HCT116 (cell line): ENCODE measurements around the gene MAP3K5.

Experiments used
- EZH2 ChIP-seq: fragments of 200-600 bp; sonication (generic); IDR thresholded peaks from 2 replicates; pipeline ENCODE4 v1.6.1; 2017; ENCODE audit warnings: antibody characterized with exemption, mixed run types
- POLR2A ChIP-seq: IDR thresholded peaks from 2 replicates; pipeline ENCODE4 v1.7.0; 2011; ENCODE audit warnings: borderline replicate concordance; ENCODE audit not compliant: insufficient read depth, insufficient read length; ENCODE audit errors: extremely low read depth
- TF ChIP-seq, protein P1 (sequence below), 3 experiments: fragments of 200-600 bp in 1 of 3; sonication (generic) in 1 of 3; IDR thresholded peaks in 2 of 3; conservative IDR thresholded peaks in 1 of 3; 2 replicates each; pipeline ENCODE4 v1.5.1; 2012 to 2017; ENCODE audit warnings: low read depth in 2 of 3, low read length in 2 of 3, antibody characterized with exemption in 1 of 3, borderline replicate concordance in 1 of 3, control low read depth in 1 of 3, mild to moderate bottlenecking in 1 of 3, mixed read lengths in 1 of 3, mixed run types in 1 of 3, moderate library complexity in 1 of 3; ENCODE audit not compliant: insufficient read depth in 1 of 3
- TF ChIP-seq, protein P2 (sequence below): IDR thresholded peaks from 2 replicates; pipeline ENCODE4 v1.6.1; 2012; ENCODE audit warnings: low read depth

- TF ChIP-seq, protein P1, sequence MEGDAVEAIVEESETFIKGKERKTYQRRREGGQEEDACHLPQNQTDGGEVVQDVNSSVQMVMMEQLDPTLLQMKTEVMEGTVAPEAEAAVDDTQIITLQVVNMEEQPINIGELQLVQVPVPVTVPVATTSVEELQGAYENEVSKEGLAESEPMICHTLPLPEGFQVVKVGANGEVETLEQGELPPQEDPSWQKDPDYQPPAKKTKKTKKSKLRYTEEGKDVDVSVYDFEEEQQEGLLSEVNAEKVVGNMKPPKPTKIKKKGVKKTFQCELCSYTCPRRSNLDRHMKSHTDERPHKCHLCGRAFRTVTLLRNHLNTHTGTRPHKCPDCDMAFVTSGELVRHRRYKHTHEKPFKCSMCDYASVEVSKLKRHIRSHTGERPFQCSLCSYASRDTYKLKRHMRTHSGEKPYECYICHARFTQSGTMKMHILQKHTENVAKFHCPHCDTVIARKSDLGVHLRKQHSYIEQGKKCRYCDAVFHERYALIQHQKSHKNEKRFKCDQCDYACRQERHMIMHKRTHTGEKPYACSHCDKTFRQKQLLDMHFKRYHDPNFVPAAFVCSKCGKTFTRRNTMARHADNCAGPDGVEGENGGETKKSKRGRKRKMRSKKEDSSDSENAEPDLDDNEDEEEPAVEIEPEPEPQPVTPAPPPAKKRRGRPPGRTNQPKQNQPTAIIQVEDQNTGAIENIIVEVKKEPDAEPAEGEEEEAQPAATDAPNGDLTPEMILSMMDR (IDR thresholded peaks at IDR 0.05 in 2 of 3, conservative IDR thresholded peaks at IDR 0.05 in 1 of 3; ENCODE audit: borderline replicate concordance in 1 of 3, insufficient read depth in 1 of 3, low read depth in 2 of 3, low read length in 2 of 3) = no peak
- TF ChIP-seq EZH2 (no peak), POLR2A (no peak)
- TF ChIP-seq, protein P2, sequence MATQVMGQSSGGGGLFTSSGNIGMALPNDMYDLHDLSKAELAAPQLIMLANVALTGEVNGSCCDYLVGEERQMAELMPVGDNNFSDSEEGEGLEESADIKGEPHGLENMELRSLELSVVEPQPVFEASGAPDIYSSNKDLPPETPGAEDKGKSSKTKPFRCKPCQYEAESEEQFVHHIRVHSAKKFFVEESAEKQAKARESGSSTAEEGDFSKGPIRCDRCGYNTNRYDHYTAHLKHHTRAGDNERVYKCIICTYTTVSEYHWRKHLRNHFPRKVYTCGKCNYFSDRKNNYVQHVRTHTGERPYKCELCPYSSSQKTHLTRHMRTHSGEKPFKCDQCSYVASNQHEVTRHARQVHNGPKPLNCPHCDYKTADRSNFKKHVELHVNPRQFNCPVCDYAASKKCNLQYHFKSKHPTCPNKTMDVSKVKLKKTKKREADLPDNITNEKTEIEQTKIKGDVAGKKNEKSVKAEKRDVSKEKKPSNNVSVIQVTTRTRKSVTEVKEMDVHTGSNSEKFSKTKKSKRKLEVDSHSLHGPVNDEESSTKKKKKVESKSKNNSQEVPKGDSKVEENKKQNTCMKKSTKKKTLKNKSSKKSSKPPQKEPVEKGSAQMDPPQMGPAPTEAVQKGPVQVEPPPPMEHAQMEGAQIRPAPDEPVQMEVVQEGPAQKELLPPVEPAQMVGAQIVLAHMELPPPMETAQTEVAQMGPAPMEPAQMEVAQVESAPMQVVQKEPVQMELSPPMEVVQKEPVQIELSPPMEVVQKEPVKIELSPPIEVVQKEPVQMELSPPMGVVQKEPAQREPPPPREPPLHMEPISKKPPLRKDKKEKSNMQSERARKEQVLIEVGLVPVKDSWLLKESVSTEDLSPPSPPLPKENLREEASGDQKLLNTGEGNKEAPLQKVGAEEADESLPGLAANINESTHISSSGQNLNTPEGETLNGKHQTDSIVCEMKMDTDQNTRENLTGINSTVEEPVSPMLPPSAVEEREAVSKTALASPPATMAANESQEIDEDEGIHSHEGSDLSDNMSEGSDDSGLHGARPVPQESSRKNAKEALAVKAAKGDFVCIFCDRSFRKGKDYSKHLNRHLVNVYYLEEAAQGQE = no peak
Measured at GRCh38 chr6:136614994-136615393, 177.3 kb downstream of the MAP3K5 start.
